Trophoblast cell (in vitro differentiated cells and primary cell): Measurements from ENCODE around the gene RNF38.
"Not testable (repeated sequence)": the region's sequence is repeated elsewhere in the genome, so short reads cannot be mapped to it uniquely, and the experiment has no call there.

Source experiments
- DNase-seq, 2 donors: peaks; one replicate each; pipeline ENCODE4 v3.0.0-alpha.2; 2016
- H2AFZ ChIP-seq: 2 replicates; pipeline ENCODE4 v1.6.1; 2013; ENCODE audit warnings: low read length, moderate library complexity, mild to moderate bottlenecking; ENCODE audit not compliant: insufficient read depth, poor library complexity
- H2AK5ac ChIP-seq: 2 replicates; pipeline ENCODE4 v1.6.1; 2013; ENCODE audit warnings: mild to moderate bottlenecking, low read length
- H2BK120ac ChIP-seq: 2 replicates; pipeline ENCODE4 v1.6.1; 2013; ENCODE audit warnings: low read length, mild to moderate bottlenecking, moderate library complexity; ENCODE audit not compliant: insufficient read depth, poor library complexity
- H2BK12ac ChIP-seq: 2 replicates; pipeline ENCODE4 v1.6.1; 2013; ENCODE audit warnings: mild to moderate bottlenecking, low read length, moderate library complexity
- H2BK5ac ChIP-seq: 2 replicates; pipeline ENCODE4 v1.6.1; 2013; ENCODE audit warnings: low read length, low read depth, moderate library complexity, mild to moderate bottlenecking; ENCODE audit not compliant: poor library complexity
- H3K14ac ChIP-seq: 2 replicates; pipeline ENCODE4 v1.6.1; 2013; ENCODE audit warnings: mild to moderate bottlenecking, low read length
- H3K18ac ChIP-seq: 2 replicates; pipeline ENCODE4 v1.6.1; 2013; ENCODE audit warnings: mild to moderate bottlenecking, low read length
- H3K23ac ChIP-seq: 2 replicates; pipeline ENCODE4 v1.6.1; 2013; ENCODE audit warnings: low read length
- H3K27ac ChIP-seq: 2 replicates; pipeline ENCODE4 v1.5.1; 2013; ENCODE audit warnings: low read depth, mild to moderate bottlenecking, inconsistent platforms, low read length, moderate library complexity
- H3K27me3 ChIP-seq: 2 replicates; pipeline ENCODE4 v1.6.1; 2013; ENCODE audit warnings: inconsistent platforms, mild to moderate bottlenecking, low read length, moderate library complexity; ENCODE audit not compliant: insufficient read depth
- H3K36me3 ChIP-seq, 2 experiments: 1 replicate in 1 of 2; 2 replicates in 1 of 2; pipeline ENCODE4 v1.6.1; 2013; ENCODE audit warnings: low read length in 2 of 2, mild to moderate bottlenecking in 2 of 2, moderate library complexity in 1 of 2; ENCODE audit not compliant: insufficient read depth in 2 of 2, control insufficient read depth in 1 of 2
- H3K4ac ChIP-seq: 2 replicates; pipeline ENCODE4 v1.6.1; 2013; ENCODE audit warnings: low read depth, mild to moderate bottlenecking, low read length, moderate library complexity
- H3K4me1 ChIP-seq, 2 experiments: 1 replicate in 1 of 2; 2 replicates in 1 of 2; pipeline ENCODE4 v1.6.1; 2013; ENCODE audit warnings: low read length in 2 of 2, mild to moderate bottlenecking in 2 of 2, moderate library complexity in 1 of 2; ENCODE audit not compliant: insufficient read depth in 2 of 2, control insufficient read depth in 1 of 2
- H3K4me2 ChIP-seq: 2 replicates; pipeline ENCODE4 v1.6.1; 2013; ENCODE audit warnings: inconsistent platforms, mild to moderate bottlenecking, low read length, moderate library complexity
- H3K4me3 ChIP-seq: 2 replicates; pipeline ENCODE4 v1.5.1; 2013; ENCODE audit warnings: mild to moderate bottlenecking, low read depth, low read length, inconsistent platforms
- H3K79me1 ChIP-seq: one replicate; pipeline ENCODE4 v1.6.1; 2013; ENCODE audit warnings: low read length
- H3K79me2 ChIP-seq: 2 replicates; pipeline ENCODE4 v1.6.1; 2013; ENCODE audit warnings: low read length, mild to moderate bottlenecking; ENCODE audit not compliant: control insufficient read depth, insufficient read depth, poor library complexity
- H3K9ac ChIP-seq: 2 replicates; pipeline ENCODE4 v1.6.1; 2013; ENCODE audit warnings: mild to moderate bottlenecking, low read length
- H3K9me3 ChIP-seq: 2 replicates; pipeline ENCODE4 v1.6.1; 2013; ENCODE audit warnings: low read depth, mild to moderate bottlenecking, control low read depth, inconsistent platforms, low read length; ENCODE audit not compliant: insufficient read depth
- H4K12ac ChIP-seq: 2 replicates; pipeline ENCODE4 v1.6.1; 2013; ENCODE audit warnings: low read depth, mild to moderate bottlenecking, low read length, moderate library complexity
- H4K8ac ChIP-seq: 2 replicates; pipeline ENCODE4 v1.6.1; 2013; ENCODE audit warnings: low read depth, mild to moderate bottlenecking, low read length, moderate library complexity
- H4K91ac ChIP-seq: one replicate; pipeline ENCODE4 v1.6.1; 2013; ENCODE audit warnings: low read depth, mild to moderate bottlenecking, low read length, moderate library complexity
- WGBS: extraction: QIAGEN DNeasy Blood & Tissue Kit; methylation state at CpG from one replicate; pipeline ENCODE4 v1.1.7; 2013; ENCODE audit warnings: missing lambda C conversion rate; ENCODE audit not compliant: insufficient read length, insufficient coverage; ENCODE audit errors: extremely low coverage; 5-methylcytosine and 5-hydroxymethylcytosine counted together

Gene RNF38

GRCh38 chr9:36411410-36411809 is 11.3 kb upstream of the RNF38 start:
- not testable (repeated sequence) for H4K8ac ChIP-seq, H3K36me3 ChIP-seq, H2BK12ac ChIP-seq, H2BK5ac ChIP-seq, H3K23ac ChIP-seq, H3K14ac ChIP-seq, H2BK120ac ChIP-seq, H3K4ac ChIP-seq, H2AK5ac ChIP-seq, H3K9me3 ChIP-seq, H3K4me2 ChIP-seq, H3K79me2 ChIP-seq, H3K27me3 ChIP-seq, H4K91ac ChIP-seq, H3K27ac ChIP-seq, H3K4me1 ChIP-seq, H2AFZ ChIP-seq, H3K4me3 ChIP-seq, H3K9ac ChIP-seq, H3K79me1 ChIP-seq, H3K18ac ChIP-seq, H4K12ac ChIP-seq
- no CpG with 5 or more reads among the region's 3 CpGs for WGBS
- DNase-seq, result peak; percentile 37 to 64

GRCh38 chr9:36409076-36409475 is 9.0 kb upstream of the RNF38 start:
- not testable (repeated sequence) for H2BK5ac ChIP-seq
- WGBS, result no CpG with 5 or more reads among the region's 4 CpGs

GRCh38 chr9:36407122-36407723 is 7.2 kb upstream of the RNF38 start:
- Histone ChIP-seq H3K4me2 (no peak overlapping the region), H2BK5ac (no peak overlapping the region), H3K4ac (no peak overlapping the region), H2BK12ac (no peak overlapping the region), H2AK5ac (no peak overlapping the region), H3K79me1 (no peaks in the 10 kb centered on the region), H3K18ac (no peak overlapping the region), H3K27ac (no peak overlapping the region), H3K27me3 (no peaks in the 10 kb centered on the region), H3K23ac (no peak overlapping the region), H3K14ac (no peak overlapping the region), H3K4me1 (no peaks in the 10 kb centered on the region), H3K36me3 (no peaks in the 10 kb centered on the region), H3K9ac (no peak overlapping the region), H3K4me3 (no peak overlapping the region), H2BK120ac (no peak overlapping the region), H2AFZ (no peak overlapping the region), H4K8ac (no peak overlapping the region), H3K79me2 (no peaks in the 10 kb centered on the region), H4K91ac (no peak overlapping the region), H4K12ac (no peak overlapping the region), H3K9me3 (no peaks in the 10 kb centered on the region)
- peak; percentile 35 to 82 for DNase-seq
- no CpG with 5 or more reads among the region's 4 CpGs for WGBS

More at GRCh38 chr9:36409076-36409475, 9.0 kb upstream of the RNF38 start:
- not testable (repeated sequence) for DNase-seq, H2AFZ ChIP-seq, H3K4me1 ChIP-seq, H4K8ac ChIP-seq, H3K27ac ChIP-seq, H3K4me3 ChIP-seq, H3K4ac ChIP-seq, H3K4me2 ChIP-seq, H3K14ac ChIP-seq, H2BK120ac ChIP-seq, H3K27me3 ChIP-seq, H3K79me1 ChIP-seq, H4K12ac ChIP-seq, H2BK12ac ChIP-seq, H3K36me3 ChIP-seq, H3K79me2 ChIP-seq, H3K18ac ChIP-seq, H3K23ac ChIP-seq, H3K9ac ChIP-seq, H3K9me3 ChIP-seq, H4K91ac ChIP-seq, H2AK5ac ChIP-seq

GRCh38 chr9:36402536-36402935 is 2.5 kb upstream of the RNF38 start:
- Histone ChIP-seq H3K9me3 (no peaks in the 10 kb centered on the region), H3K4me1 (no peaks in the 10 kb centered on the region), H3K4me3 (no peak overlapping the region), H3K14ac (no peak overlapping the region), H3K23ac (no peak overlapping the region), H3K4ac (no peak overlapping the region), H2AK5ac (no peak overlapping the region), H4K8ac (no peak overlapping the region), H3K79me1 (peaks cover 9% of the 10 kb centered on the region), H4K12ac (no peak overlapping the region), H2BK120ac (no peak overlapping the region), H3K18ac (no peak overlapping the region), H2AFZ (no peak overlapping the region), H3K36me3 (no peaks in the 10 kb centered on the region), H3K27ac (no peak overlapping the region), H3K79me2 (peaks cover 8% of the 10 kb centered on the region), H3K27me3 (no peaks in the 10 kb centered on the region), H2BK12ac (no peak overlapping the region), H2BK5ac (no peak overlapping the region), H3K9ac (no peak overlapping the region), H4K91ac (no peak overlapping the region), H3K4me2 (no peak overlapping the region)
- no peak for DNase-seq
- no CpG with 5 or more reads among the region's 3 CpGs for WGBS
